Measurements from ENCODE around the gene UGT2B17.

The UGT2B17 gene

DNA sequence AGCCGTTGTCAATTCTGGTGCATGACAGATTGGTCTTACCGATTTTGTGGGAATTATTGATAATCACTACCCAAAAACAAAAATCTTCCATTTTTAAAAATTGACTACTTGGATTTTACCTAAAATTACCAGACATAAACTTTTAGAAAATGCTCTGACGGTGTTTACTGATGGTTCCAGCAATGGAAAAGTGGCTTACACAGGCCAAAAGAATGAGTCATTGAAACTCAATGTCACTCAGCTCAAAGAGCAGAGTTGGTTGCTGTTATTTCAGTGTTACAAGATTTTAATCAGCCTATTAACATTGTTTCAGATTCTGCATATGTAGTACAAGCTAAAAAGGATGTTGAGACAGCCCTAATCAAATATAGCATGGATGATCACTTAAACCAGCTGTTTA lies 23.0 kb upstream of the UGT2B17 start:
- TF ChIP-seq, protein P1, sequence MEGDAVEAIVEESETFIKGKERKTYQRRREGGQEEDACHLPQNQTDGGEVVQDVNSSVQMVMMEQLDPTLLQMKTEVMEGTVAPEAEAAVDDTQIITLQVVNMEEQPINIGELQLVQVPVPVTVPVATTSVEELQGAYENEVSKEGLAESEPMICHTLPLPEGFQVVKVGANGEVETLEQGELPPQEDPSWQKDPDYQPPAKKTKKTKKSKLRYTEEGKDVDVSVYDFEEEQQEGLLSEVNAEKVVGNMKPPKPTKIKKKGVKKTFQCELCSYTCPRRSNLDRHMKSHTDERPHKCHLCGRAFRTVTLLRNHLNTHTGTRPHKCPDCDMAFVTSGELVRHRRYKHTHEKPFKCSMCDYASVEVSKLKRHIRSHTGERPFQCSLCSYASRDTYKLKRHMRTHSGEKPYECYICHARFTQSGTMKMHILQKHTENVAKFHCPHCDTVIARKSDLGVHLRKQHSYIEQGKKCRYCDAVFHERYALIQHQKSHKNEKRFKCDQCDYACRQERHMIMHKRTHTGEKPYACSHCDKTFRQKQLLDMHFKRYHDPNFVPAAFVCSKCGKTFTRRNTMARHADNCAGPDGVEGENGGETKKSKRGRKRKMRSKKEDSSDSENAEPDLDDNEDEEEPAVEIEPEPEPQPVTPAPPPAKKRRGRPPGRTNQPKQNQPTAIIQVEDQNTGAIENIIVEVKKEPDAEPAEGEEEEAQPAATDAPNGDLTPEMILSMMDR (IDR thresholded peaks at IDR 0.05; ENCODE audit: low read depth, low read length): no peak
- Histone ChIP-seq H3K27me3 (no peaks in the 10 kb centered on the region), H3K4me1 (no peaks in the 10 kb centered on the region), H3K9me3 (no peaks in the 10 kb centered on the region), H3K4me3 (ENCODE audit: low read depth, low read length) (no peak overlapping the region), H3K36me3 (no peaks in the 10 kb centered on the region)
- DNase-seq: no peak

DNA sequence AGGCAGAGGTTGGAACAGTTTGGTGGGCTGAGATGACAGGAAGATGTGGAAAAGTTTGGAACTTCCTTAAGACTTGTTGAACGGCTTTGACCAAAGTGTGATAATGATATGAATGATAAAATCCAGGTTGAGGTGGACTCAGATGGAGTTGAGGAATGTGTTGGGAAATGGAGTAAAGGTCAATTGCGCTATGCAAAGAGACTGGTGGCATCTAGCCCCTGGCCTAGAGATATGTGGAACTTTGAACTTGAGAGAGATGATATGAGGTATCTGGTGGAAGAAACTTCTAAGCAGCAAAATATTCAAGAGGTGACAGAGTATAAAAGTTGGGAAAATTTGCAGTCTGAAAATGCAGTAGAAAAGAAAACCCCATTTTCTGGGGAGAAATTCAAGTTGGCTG lies 21.4 kb upstream of the UGT2B17 start:
- no peaks in the 10 kb centered on the region for H3K4me1 ChIP-seq
- H3K4me3 ChIP-seq (ENCODE audit: low read depth, low read length): no peak overlapping the region
- no peak for DNase-seq
- H3K27me3 ChIP-seq: no peaks in the 10 kb centered on the region
- H3K36me3 ChIP-seq: no peaks in the 10 kb centered on the region
- TF ChIP-seq, protein P1 (IDR thresholded peaks at IDR 0.05; ENCODE audit: low read depth, low read length): no peak
- H3K9me3 ChIP-seq: no peaks in the 10 kb centered on the region

DNA sequence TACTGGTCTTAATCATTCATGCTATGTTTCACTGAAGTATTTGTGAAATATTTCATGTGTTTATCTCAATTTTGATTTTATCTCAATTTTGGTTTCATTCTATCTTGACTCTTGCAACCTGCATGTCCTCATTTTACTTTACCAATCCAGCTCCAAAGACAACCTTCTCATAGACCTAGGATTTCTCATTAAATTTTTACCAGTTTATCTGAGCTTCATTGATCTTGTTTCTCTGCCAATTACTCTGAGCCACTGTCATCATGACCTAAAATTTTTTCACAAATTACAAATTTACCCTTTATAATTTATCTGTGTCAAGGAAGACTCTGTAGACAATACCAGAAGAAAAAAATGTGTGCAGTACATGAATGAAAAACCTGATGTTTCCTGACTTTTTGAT lies 18.6 kb upstream of the UGT2B17 start:
- H3K4me3 ChIP-seq (ENCODE audit: low read depth, low read length): no peak overlapping the region
- no peaks in the 10 kb centered on the region for H3K4me1 ChIP-seq
- no peaks in the 10 kb centered on the region for H3K9me3 ChIP-seq
- TF ChIP-seq, protein P1 (IDR thresholded peaks at IDR 0.05; ENCODE audit: low read depth, low read length): no peak
- H3K36me3 ChIP-seq: no peaks in the 10 kb centered on the region
- H3K27me3 ChIP-seq: no peaks in the 10 kb centered on the region
- DNase-seq: no peak

DNA sequence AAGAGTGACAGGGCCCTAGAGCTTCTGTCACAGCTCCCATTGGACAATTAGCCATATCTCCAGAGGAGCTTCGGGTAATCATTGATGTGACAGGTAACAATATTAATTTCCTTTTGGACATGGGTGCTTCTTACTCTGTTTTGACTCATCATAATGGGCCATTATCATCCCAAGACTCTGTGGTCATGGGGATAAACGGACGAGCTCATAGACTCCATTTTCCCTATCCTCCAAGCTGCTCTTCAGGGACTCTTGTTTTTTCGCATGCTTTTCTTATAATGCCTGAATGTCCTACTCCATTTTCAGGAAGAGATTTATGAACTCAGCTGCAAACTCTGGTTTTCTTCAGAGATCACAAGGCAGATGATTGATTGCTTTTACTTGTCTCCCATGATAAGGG lies 17.0 kb upstream of the UGT2B17 start:
- no peaks in the 10 kb centered on the region for H3K36me3 ChIP-seq
- TF ChIP-seq, protein P1 (IDR thresholded peaks at IDR 0.05; ENCODE audit: low read depth, low read length): no peak
- no peak overlapping the region for H3K4me3 ChIP-seq (ENCODE audit: low read depth, low read length)
- H3K4me1 ChIP-seq: no peaks in the 10 kb centered on the region
- no peaks in the 10 kb centered on the region for H3K9me3 ChIP-seq
- DNase-seq: no peak
- H3K27me3 ChIP-seq: no peaks in the 10 kb centered on the region

DNA sequence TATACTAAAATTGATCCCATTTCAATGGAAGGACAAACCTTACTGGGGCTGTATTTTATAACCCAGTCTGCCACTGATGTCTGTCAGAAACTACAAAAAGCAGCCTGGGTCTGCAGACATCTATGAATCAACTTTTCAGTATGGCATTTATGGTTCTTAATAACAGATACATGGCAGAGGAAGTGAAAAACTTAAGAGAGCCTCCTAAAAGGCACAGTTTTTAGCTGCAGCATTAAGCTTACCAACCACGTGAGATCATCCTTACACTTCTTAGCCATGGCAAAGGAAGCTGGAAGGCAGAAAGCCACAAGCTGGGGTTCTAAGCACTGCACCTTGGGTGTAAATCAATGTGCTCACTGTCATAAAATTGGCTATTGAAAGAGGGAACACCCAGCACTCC lies 16.6 kb upstream of the UGT2B17 start:
- TF ChIP-seq, protein P1 (IDR thresholded peaks at IDR 0.05; ENCODE audit: low read depth, low read length): no peak
- H3K9me3 ChIP-seq: no peaks in the 10 kb centered on the region
- no peak for DNase-seq
- no peak overlapping the region for H3K4me3 ChIP-seq (ENCODE audit: low read depth, low read length)
- H3K4me1 ChIP-seq: no peaks in the 10 kb centered on the region
- no peaks in the 10 kb centered on the region for H3K27me3 ChIP-seq
- H3K36me3 ChIP-seq: no peaks in the 10 kb centered on the region

DNA sequence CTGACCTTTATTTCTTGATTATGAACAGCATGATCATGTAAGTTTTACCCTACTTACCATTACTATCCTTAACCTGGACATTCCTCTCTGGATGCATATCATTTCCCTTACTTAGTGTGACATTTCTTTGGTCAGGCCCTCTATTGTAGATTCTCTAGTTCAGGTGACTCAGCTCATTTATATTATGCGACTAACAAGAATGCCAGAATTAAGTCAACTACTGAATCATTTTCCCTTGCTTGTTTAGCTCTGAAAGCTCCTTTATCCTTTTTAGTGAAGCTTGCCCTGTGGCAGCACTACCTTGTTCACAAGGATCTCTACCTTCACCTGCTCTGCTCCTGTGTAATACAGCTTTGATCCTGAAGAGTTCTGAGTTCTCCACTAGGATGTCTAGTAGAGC lies 15.1 kb upstream of the UGT2B17 start:
- no peak for DNase-seq
- Histone ChIP-seq H3K4me3 (ENCODE audit: low read depth, low read length) (no peak overlapping the region), H3K4me1 (no peaks in the 10 kb centered on the region), H3K27me3 (no peaks in the 10 kb centered on the region), H3K36me3 (no peaks in the 10 kb centered on the region), H3K9me3 (no peaks in the 10 kb centered on the region)
- TF ChIP-seq, protein P1 (IDR thresholded peaks at IDR 0.05; ENCODE audit: low read depth, low read length): no peak

Measured in BE2C (cell line).